Calu3 (cell line): ENCODE measurements around the gene MAMLD1. TPM values are rescaled to one million over a fixed set of nuclear protein-coding genes. Genes with fewer than 3 reads are reported as not detected.

Source experiments
- BruUV-seq: library from RNA; stranded (reverse); fragments of 400-500 nt; replicated peaks from 2 replicates; lab custom pipeline; 2021; lab: Mats Ljungman, UMichigan
- CTCF ChIA-PET: fragments of 300-600 bp; sonication (Branson Sonifier 250); formaldehyde crosslinking; loops from one replicate; lab custom pipeline; 2022; ENCODE audit warnings: antibody characterized with exemption; lab: Charles Lee
- DNase-seq: peaks from one replicate; pipeline ENCODE4 v3.0.0; 2022
- H3K27ac Mint-ChIP-seq: one replicate; pipeline ENCODE4 v1.8.0; 2022; ENCODE audit warnings: mixed read lengths; ENCODE audit not compliant: unreplicated experiment
- H3K27me3 Mint-ChIP-seq: one replicate; pipeline ENCODE4 v1.8.0; 2022; ENCODE audit warnings: mixed read lengths; ENCODE audit not compliant: unreplicated experiment
- H3K36me3 Mint-ChIP-seq: one replicate; pipeline ENCODE4 v1.8.0; 2022; ENCODE audit warnings: mild to moderate bottlenecking, moderate library complexity, mixed read lengths; ENCODE audit not compliant: insufficient read depth, unreplicated experiment
- H3K4me1 Mint-ChIP-seq: one replicate; pipeline ENCODE4 v1.8.0; 2022; ENCODE audit warnings: mild to moderate bottlenecking, low read depth, mixed read lengths; ENCODE audit not compliant: unreplicated experiment
- H3K4me3 Mint-ChIP-seq: one replicate; pipeline ENCODE4 v1.8.0; 2022; ENCODE audit warnings: mild to moderate bottlenecking, low read depth, moderate library complexity, mixed read lengths; ENCODE audit not compliant: unreplicated experiment
- H3K9me3 Mint-ChIP-seq: one replicate; pipeline ENCODE4 v1.8.0; 2022; ENCODE audit warnings: low read depth, mixed read lengths; ENCODE audit not compliant: unreplicated experiment
- intact Hi-C: fragments of 100-400 bp; cut with micrococcal nuclease; formaldehyde crosslinking; loops from one replicate; pipeline ENCODE4 v1.10.0; 2022; ENCODE audit not compliant: unreplicated experiment
- total RNA-seq: library from RNA; stranded (reverse); gene quantifications from 2 replicates; pipeline ENCODE4 v1.2.3, GENCODE V29; 2022
- TF ChIP-seq, protein P1 (sequence below): fragments of 200-600 bp; IDR thresholded peaks from one replicate; pipeline ENCODE4 v1.8.0; 2022; ENCODE audit warnings: antibody characterized with exemption; ENCODE audit not compliant: unreplicated experiment

MAMLD1 gene
- total RNA-seq, 1 experiment from 2014 or later, result 8.8 TPM

DNA sequence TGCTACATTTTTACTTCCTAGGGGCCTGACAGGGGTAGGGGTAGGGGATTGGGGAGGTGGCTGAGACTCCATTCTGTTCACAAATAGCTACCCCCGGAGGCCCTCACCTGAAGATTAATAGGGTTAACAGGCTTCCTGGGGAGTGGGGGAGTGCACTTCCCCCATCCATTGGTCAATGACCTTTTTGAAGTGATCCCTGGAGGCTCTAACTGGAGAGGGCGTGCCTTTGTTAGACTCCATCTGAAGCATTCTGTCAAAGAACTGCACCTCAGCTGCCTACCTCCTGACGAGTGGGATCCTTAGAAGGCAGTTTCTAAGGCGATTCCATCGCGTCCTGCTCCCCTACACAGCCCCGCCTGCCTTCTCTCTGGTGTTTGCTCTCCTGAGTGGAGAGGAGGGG, 195.3 kb downstream of the MAMLD1 start:
- CTCF ChIA-PET, result interaction anchor here (1.1 kb wide), 1 partner anchor 10 kb away, joined by 3 read pairs; the partner anchor contains the start of gene MTM1
- Mint-ChIP-seq H3K4me3 (no peak overlapping the region), H3K27me3 (peaks cover 43% of the 10 kb centered on the region), H3K27ac (no peak overlapping the region), H3K9me3 (peaks cover 5% of the 10 kb centered on the region), H3K36me3 (no peaks in the 10 kb centered on the region), H3K4me1 (no peaks in the 10 kb centered on the region)
- DNase-seq, result no peak
- intact Hi-C loops, result no loop called here
- TF ChIP-seq, protein P1, sequence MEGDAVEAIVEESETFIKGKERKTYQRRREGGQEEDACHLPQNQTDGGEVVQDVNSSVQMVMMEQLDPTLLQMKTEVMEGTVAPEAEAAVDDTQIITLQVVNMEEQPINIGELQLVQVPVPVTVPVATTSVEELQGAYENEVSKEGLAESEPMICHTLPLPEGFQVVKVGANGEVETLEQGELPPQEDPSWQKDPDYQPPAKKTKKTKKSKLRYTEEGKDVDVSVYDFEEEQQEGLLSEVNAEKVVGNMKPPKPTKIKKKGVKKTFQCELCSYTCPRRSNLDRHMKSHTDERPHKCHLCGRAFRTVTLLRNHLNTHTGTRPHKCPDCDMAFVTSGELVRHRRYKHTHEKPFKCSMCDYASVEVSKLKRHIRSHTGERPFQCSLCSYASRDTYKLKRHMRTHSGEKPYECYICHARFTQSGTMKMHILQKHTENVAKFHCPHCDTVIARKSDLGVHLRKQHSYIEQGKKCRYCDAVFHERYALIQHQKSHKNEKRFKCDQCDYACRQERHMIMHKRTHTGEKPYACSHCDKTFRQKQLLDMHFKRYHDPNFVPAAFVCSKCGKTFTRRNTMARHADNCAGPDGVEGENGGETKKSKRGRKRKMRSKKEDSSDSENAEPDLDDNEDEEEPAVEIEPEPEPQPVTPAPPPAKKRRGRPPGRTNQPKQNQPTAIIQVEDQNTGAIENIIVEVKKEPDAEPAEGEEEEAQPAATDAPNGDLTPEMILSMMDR, result no peak
- no TSS peak for BruUV-seq

Other genes starting within 250 kb of the MAMLD1 start
- gene MTM1, start 205.3 kb downstream of the MAMLD1 start, total RNA-seq, result 12.7 and 13.2 TPM in 2 replicates